Raji (cell line): Measurements from ENCODE around the gene AUH.

Source experiments
- POLR2A ChIP-seq: IDR thresholded peaks from 2 replicates; pipeline ENCODE4 v1.6.1; 2011; ENCODE audit warnings: low read depth, low read length, control low read depth; ENCODE audit not compliant: insufficient read depth

AUH gene

GRCh38 chr9:91202736-91203283 lies 158.9 kb downstream of the AUH start:
- no peak for TF ChIP-seq POLR2A

GRCh38 chr9:91200692-91201336 lies 160.9 kb downstream of the AUH start:
- no peak for TF ChIP-seq POLR2A

- TF ChIP-seq POLR2A, result no peak
These were observed 161.8 kb downstream of the AUH start for GRCh38 chr9:91199739-91200497.

GRCh38 chr9:91198405-91198804 lies 163.3 kb downstream of the AUH start:
- no peak for TF ChIP-seq POLR2A

- TF ChIP-seq POLR2A, result no peak
These were observed 164.2 kb downstream of the AUH start for GRCh38 chr9:91197232-91198181.

GRCh38 chr9:91196103-91196950 lies 165.4 kb downstream of the AUH start:
- TF ChIP-seq POLR2A, result no peak

GRCh38 chr9:91195372-91196012 lies 166.2 kb downstream of the AUH start:
- no peak for TF ChIP-seq POLR2A

- TF ChIP-seq POLR2A, result no peak
These were observed 167.9 kb downstream of the AUH start for GRCh38 chr9:91193658-91194391.

GRCh38 chr9:91193087-91193657 lies 168.5 kb downstream of the AUH start:
- TF ChIP-seq POLR2A, result no peak

- TF ChIP-seq POLR2A, result no peak
These were observed 169.2 kb downstream of the AUH start for GRCh38 chr9:91192381-91193086.

- no peak for TF ChIP-seq POLR2A
These were observed 170.0 kb downstream of the AUH start for GRCh38 chr9:91191411-91192380.
